Measurements from ENCODE around the gene C10orf90.

GRCh38 chr10:126586128-126586527, 84.4 kb downstream of the C10orf90 start:
- TF ChIP-seq, protein P1, sequence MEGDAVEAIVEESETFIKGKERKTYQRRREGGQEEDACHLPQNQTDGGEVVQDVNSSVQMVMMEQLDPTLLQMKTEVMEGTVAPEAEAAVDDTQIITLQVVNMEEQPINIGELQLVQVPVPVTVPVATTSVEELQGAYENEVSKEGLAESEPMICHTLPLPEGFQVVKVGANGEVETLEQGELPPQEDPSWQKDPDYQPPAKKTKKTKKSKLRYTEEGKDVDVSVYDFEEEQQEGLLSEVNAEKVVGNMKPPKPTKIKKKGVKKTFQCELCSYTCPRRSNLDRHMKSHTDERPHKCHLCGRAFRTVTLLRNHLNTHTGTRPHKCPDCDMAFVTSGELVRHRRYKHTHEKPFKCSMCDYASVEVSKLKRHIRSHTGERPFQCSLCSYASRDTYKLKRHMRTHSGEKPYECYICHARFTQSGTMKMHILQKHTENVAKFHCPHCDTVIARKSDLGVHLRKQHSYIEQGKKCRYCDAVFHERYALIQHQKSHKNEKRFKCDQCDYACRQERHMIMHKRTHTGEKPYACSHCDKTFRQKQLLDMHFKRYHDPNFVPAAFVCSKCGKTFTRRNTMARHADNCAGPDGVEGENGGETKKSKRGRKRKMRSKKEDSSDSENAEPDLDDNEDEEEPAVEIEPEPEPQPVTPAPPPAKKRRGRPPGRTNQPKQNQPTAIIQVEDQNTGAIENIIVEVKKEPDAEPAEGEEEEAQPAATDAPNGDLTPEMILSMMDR (IDR thresholded peaks at IDR 0.05; ENCODE audit: insufficient read depth, low read length, poor library complexity, severe bottlenecking), result no peak
- TF ChIP-seq EZH2phosphoT487 (conservative IDR thresholded peaks at IDR 0.05; ENCODE audit: low read length), result no peak

All from SU-DHL-6 (cell line).